ENCODE measurements around the gene IL16. TPM values are rescaled to one million over a fixed set of nuclear protein-coding genes. Genes with fewer than 3 reads are reported as not detected.

IL16 gene
- total RNA-seq, 1 donor from 2014 or later, result 8.5 TPM

- peak in 1 of 2 donors; percentile 60 for DNase-seq (ENCODE audit: low spot score in 2 of 2)
- no peaks in the 10 kb centered on the region for H3K36me3 ChIP-seq
- no peak overlapping the region for H3K4me3 ChIP-seq
- no peak overlapping the region for H3K27ac ChIP-seq
- no peak for TF ChIP-seq CTCF (IDR thresholded peaks at IDR 0.05)
- peaks cover 0 to 3% of the 10 kb centered on the region in 2 donors for H3K4me1 ChIP-seq
- no peaks in the 10 kb centered on the region for H3K9me3 ChIP-seq
- intact Hi-C loops (cut with DNase I), result no loop called here
- H3K27me3 ChIP-seq, result no peaks in the 10 kb centered on the region
Measured at GRCh38 chr15:81292523-81293001, 95.9 kb downstream of the IL16 start.

GRCh38 chr15:81293728-81294515 is 97.2 kb downstream of the IL16 start:
- Histone ChIP-seq H3K36me3 (no peaks in the 10 kb centered on the region), H3K4me3 (no peak overlapping the region), H3K27ac (no peak overlapping the region), H3K27me3 (no peaks in the 10 kb centered on the region), H3K9me3 (no peaks in the 10 kb centered on the region), H3K4me1 (peaks cover 0 to 4% of the 10 kb centered on the region in 2 donors)
- no peak for TF ChIP-seq CTCF (IDR thresholded peaks at IDR 0.05)
- intact Hi-C loops (cut with DNase I), result no loop called here
- peak in 1 of 2 donors; percentile 63 for DNase-seq (ENCODE audit: low spot score in 2 of 2)

- Histone ChIP-seq H3K9me3 (no peaks in the 10 kb centered on the region), H3K36me3 (no peaks in the 10 kb centered on the region), H3K4me1 (peaks cover 0 to 4% of the 10 kb centered on the region in 2 donors), H3K4me3 (no peak overlapping the region), H3K27me3 (no peaks in the 10 kb centered on the region), H3K27ac (no peak overlapping the region)
- DNase-seq (ENCODE audit: low spot score in 2 of 2), result no peak
- no peak for TF ChIP-seq CTCF (IDR thresholded peaks at IDR 0.05)
- intact Hi-C loops (cut with DNase I), result no loop called here
Measured at GRCh38 chr15:81294516-81294880, 97.8 kb downstream of the IL16 start.

- no peak for TF ChIP-seq CTCF (IDR thresholded peaks at IDR 0.05)
- Histone ChIP-seq H3K4me1 (peaks cover 0 to 4% of the 10 kb centered on the region in 2 donors), H3K36me3 (no peaks in the 10 kb centered on the region), H3K27me3 (no peaks in the 10 kb centered on the region), H3K4me3 (no peak overlapping the region), H3K27ac (no peak overlapping the region), H3K9me3 (no peaks in the 10 kb centered on the region)
- no peak for DNase-seq (ENCODE audit: low spot score in 2 of 2)
- intact Hi-C loops (cut with DNase I), result no loop called here
Measured at GRCh38 chr15:81295486-81296121, 98.9 kb downstream of the IL16 start.

- Histone ChIP-seq H3K4me3 (no peak overlapping the region), H3K9me3 (no peaks in the 10 kb centered on the region), H3K27me3 (no peaks in the 10 kb centered on the region), H3K27ac (peak overlapping the region; percentile 26 to 38), H3K4me1 (peaks cover 0 to 4% of the 10 kb centered on the region in 2 donors), H3K36me3 (no peaks in the 10 kb centered on the region)
- DNase-seq (ENCODE audit: low spot score in 2 of 2), result no peak
- intact Hi-C loops (cut with DNase I), result no loop called here
- TF ChIP-seq CTCF (IDR thresholded peaks at IDR 0.05), result no peak
Measured at GRCh38 chr15:81296186-81296585, 99.5 kb downstream of the IL16 start.
